GM21360 (cell line): ENCODE data around the gene COL7A1.

ENCODE experiments used
- ATAC-seq: cut with Tn5 transposase; IDR thresholded peaks from one replicate; pipeline ENCODE4 v1.9.1; 2021; ENCODE audit warnings: mild to moderate bottlenecking, moderate library complexity; ENCODE audit not compliant: unreplicated experiment

COL7A1 gene

DNA sequence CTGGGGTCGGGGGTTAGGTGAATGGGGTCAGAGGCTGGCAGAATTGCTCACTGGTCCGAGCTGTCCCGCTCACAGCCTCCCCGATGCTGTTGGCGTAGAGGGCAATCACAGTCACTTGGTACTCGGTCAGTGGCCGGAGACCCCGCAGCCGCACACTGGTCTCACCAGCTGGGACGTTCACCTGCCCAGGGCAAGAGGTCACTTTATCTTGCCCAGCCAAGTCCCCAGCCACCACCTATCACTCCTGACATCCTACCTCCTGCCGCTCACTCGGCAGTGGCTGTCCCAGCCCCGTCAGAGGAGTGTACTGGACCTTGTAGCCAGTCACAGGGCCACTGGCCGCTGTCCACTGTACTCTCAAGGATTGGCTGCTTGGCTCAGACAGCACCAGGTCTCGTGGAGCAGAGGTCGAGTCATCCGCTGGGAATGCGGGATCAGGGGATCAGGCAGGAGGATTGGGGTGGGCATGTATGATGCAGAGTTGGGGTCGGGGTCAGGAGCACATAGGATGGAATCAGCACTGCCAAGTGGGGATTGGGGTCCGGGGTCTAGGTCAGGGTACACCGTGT lies 2.5 kb downstream of the COL7A1 start:
- no peak for ATAC-seq

DNA sequence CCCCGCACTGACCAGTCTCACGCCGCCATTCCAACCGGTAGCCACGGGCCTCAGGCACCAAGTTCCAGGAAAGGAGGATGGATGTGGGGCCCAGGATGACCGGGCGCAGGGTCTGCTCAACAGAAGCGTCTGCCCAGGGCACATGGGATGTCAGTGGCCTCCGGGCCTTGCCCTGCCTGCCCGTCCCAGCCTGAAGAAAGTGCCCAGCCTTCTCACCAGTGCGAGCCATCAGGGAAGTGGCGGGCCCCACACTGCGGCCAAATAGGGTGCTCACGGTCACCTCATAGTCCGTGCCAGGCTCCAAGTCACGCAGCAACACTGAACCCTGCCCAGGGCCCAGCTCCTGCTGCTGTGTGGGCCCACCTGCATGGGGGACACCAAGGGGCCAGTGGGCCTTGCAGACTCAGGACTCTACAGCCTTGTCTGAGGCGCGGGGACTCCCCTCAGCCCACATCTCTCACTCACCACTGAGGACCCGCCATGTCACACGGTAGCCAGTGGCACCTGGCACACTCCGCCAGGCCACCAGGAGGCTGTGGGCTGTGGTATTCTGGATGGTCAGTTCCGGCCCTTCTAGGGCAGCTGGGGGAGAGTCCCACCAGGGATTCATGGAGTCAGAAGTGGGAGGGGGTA lies 3.1 kb downstream of the COL7A1 start:
- no peak for ATAC-seq

DNA sequence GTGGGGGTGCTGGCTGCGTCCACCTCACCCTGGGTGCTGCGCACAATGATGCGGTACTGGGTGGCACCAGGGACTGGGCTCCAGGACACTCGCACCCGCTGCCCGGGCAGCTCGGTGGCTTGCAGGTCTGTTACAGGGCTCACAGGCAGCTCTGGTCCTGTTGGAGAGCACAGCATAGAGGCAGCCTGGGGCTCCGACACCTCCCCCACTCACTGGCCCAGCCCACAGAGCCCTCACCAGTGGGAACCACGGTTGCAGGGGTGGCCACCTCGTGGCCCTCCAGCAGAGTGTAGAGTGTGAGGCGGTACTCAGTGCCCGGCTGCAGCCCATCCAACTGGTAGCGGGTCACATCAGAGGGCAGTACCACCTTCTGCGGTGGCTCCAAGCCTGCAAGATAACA lies 3.7 kb downstream of the COL7A1 start:
- ATAC-seq = no peak

- ATAC-seq = no peak
Observed at GRCh38 chr3:48588230-48588629, 6.9 kb downstream of the COL7A1 start.

GRCh38 chr3:48587686-48588085 lies 7.4 kb downstream of the COL7A1 start:
- no peak for ATAC-seq

- no peak for ATAC-seq
Observed at GRCh38 chr3:48585411-48585810, 9.7 kb downstream of the COL7A1 start.

GRCh38 chr3:48584836-48585235 lies 10.3 kb downstream of the COL7A1 start:
- ATAC-seq = no peak

DNA sequence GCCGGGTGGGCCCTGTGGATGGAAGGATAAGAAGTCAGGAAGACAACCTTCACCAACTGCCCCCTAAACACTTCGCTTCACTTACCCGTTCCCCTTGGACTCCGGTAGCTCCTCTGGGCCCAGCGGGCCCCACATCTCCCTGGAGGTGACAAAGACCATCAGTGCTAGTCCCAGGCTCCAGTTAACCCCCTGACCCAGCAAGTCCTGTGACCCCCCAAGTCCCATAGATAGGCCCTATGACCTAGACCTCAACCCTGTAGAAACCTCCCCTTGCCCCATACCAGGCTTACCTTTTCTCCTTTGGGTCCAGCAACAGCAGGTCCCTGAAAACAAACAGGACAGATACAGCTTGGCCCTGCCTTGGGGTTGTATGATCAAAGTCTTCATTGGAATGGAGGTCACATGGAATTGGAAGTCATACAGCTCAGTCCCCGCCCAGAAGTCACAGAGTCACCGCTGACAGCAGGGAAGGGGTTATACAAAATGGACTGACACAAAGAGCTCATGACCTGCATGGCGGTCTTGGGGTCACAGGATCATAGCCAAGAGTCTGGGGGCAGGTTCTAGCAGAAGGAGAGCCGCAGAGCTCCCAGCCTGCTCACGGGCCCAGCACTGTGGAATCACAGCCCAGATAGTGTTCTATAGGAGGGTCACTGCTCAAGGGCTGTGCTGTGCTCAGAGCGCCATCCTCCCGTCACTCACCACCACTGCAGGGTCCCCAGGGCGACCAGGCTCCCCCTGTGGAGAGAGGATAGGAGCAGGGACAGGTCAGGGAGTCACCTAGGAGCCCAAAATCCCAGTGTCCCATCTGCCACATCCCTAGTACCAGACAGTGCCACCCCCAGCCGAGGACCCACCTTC lies 13.3 kb downstream of the COL7A1 start:
- ATAC-seq = no peak

GRCh38 chr3:48576647-48577046 lies 18.5 kb downstream of the COL7A1 start:
- no peak for ATAC-seq

GRCh38 chr3:48575366-48575765 lies 19.8 kb downstream of the COL7A1 start:
- no peak for ATAC-seq

DNA sequence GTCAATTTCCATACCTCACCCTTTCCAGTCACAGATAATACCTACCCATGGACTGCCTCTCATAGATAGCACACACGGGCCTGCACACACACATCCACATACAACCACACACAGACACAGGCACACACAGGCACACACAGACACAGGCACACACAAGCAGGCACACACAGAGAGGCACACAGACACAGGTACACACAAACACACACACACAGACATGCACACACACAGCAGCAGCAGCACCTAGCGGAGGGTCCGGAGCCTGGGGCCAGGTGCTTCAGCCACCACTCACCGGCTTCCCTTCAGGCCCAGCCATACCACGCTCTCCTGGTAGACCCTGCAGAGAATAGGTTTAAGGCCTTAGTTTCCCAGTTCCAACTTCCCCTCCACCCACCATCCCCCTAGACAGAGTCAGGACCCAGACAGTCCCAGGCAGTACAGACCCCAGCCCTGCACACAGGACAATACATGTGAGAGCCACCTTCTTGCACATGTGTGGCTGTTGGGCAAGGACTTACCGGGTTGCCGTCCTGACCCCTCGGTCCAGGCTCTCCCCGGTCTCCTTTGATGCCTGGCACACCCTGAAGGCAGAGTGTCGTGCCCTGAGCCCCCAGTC lies 21.1 kb downstream of the COL7A1 start:
- no peak for ATAC-seq

GRCh38 chr3:48572517-48572916 lies 22.6 kb downstream of the COL7A1 start:
- ATAC-seq = no peak

DNA sequence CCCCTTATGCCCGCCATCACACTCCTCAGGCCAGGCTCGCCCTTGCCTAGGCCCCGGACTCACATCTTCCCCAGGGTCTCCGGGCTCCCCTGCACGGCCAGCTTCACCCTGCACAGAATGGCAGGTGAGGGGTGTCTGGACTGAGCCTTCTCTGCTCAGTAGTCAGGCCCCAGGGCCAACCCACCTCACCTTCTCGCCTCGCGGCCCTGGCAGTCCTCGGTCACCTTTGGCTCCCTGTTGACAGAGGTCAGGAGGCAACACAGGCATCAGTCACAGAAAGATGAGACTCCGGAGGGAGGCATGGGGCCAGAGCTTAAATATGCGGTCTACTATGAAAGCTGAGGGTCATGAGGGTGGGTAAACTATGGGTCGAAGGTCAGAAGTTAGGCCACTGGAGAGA lies 23.2 kb downstream of the COL7A1 start:
- no peak for ATAC-seq

GRCh38 chr3:48569808-48570450 lies 25.2 kb downstream of the COL7A1 start:
- ATAC-seq = no peak

DNA sequence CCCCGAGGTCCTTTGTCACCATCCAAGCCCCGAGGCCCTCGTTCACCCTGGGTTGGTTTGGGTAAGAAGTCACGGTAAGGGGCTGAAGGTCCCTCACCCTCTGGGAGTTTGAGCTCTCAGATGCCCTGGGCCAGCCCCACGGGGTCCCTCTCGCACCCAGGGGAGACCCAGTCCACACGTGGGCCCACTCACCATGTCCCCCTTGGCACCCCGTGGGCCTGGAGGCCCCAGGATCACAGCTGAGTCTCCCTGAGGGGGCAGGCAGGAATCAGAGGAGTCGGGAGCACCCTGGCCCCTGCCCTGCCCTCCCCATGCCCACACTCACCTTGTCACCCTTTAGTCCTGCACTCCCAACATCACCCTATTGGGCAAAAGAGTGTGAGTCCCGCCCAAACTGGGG lies 25.7 kb downstream of the COL7A1 start:
- ATAC-seq = no peak

DNA sequence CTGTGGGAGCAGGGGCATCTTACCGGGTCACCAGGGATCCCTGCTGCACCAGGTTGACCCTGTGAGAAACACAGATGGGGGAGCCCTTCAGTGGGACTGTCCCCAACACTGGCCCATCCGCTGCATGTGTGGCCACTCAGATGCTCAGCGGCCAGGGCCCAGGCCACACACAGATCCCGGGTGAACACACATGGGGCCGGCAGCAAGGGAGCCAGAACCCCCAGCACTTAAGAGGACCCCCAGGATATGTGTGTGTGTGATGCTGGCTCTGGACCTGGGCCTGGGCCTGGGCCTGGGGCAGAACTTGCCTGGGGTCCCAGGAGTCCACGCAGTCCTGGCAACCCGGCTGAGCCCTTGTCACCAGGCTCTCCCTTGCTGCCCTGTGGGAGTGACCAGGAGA lies 26.7 kb downstream of the COL7A1 start:
- ATAC-seq = no peak

- no peak for ATAC-seq
Observed at GRCh38 chr3:48567500-48567899, 27.6 kb downstream of the COL7A1 start.

GRCh38 chr3:48567090-48567489 lies 28.0 kb downstream of the COL7A1 start:
- no peak for ATAC-seq

DNA sequence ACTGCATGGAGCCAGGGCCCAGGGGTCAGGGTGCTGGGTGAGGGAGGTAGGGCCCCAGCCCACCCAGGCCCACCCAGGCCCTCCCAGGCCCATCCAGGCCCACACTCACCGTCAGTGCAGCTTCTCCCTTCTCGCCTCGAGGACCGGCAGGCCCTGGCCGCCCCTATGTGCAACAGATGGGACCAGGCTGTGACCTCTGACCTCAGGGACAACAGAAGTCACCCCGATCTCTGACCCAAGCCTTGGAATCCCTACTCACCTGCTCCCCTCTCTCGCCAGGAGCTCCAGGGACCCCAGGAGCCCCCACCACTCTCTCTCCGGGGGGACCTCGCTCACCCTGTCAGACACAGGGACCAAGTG lies 28.7 kb downstream of the COL7A1 start:
- ATAC-seq = no peak

DNA sequence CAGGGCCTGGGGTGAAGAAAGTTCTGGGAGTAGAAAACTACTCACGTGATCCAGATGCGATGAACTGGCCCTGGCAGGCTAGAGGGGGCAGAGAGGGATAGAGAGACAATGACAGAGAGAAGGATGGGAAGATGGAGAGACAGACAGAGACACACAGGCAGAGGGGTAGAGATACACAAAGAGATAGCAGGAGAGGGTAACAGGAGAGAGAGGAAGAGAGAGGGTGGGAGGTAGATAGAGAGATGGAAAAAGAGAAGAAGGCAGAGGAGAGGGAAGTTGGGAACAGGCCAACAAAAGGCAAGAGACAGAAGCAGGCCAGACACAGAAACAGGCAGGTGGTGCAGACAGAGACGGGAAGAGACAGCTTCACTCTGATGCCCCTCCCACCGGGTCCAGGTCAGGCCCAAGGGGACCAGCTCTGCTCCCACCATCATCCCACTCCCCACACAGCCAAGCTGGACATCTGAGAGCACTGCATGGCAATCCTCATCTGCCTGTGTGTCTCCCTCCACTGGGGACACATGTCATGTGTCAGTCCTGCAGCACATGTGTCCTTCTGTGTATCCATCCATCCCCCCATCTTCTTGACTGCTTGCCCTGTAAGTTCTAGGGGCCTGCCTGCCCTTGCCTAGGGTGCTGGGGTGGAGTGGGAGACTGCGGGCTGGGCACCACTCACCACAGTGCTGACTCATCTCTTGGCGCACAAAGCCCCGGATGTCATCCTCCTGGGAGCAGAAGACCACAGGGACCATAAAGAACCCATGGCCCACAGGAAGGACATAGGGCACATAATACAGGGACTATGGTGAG lies 29.3 kb downstream of the COL7A1 start:
- no peak for ATAC-seq

DNA sequence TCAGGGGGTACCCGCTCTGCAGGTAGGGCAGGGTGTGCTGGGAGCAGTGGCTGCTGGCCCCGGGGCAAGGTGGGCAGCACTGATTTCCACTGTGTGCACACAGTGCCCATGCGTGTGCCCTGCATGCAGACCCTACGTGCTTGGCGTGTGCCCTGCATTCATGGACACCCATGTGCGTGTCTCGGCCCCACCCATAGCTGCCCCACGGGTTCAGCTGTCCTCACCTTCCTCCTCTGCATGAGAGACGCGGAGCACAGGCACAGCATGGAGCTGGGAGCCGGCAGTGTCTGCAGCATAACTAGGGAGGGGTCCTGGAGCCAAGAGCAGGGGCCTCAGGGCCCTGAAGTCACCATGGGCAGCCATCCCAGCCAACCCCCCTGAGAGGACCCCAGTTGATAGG lies 29.9 kb downstream of the COL7A1 start:
- ATAC-seq = no peak
